Trophoblast cell (in vitro differentiated cells and primary cell): Measurements from ENCODE around the gene ROPN1B.

Source experiments
- DNase-seq, 2 donors: peaks; one replicate each; pipeline ENCODE4 v3.0.0-alpha.2; 2016
- H2AFZ ChIP-seq: 2 replicates; pipeline ENCODE4 v1.6.1; 2013; ENCODE audit warnings: low read length, moderate library complexity, mild to moderate bottlenecking; ENCODE audit not compliant: insufficient read depth, poor library complexity
- H2AK5ac ChIP-seq: 2 replicates; pipeline ENCODE4 v1.6.1; 2013; ENCODE audit warnings: mild to moderate bottlenecking, low read length
- H2BK120ac ChIP-seq: 2 replicates; pipeline ENCODE4 v1.6.1; 2013; ENCODE audit warnings: low read length, mild to moderate bottlenecking, moderate library complexity; ENCODE audit not compliant: insufficient read depth, poor library complexity
- H2BK12ac ChIP-seq: 2 replicates; pipeline ENCODE4 v1.6.1; 2013; ENCODE audit warnings: mild to moderate bottlenecking, low read length, moderate library complexity
- H2BK5ac ChIP-seq: 2 replicates; pipeline ENCODE4 v1.6.1; 2013; ENCODE audit warnings: low read length, low read depth, moderate library complexity, mild to moderate bottlenecking; ENCODE audit not compliant: poor library complexity
- H3K14ac ChIP-seq: 2 replicates; pipeline ENCODE4 v1.6.1; 2013; ENCODE audit warnings: mild to moderate bottlenecking, low read length
- H3K18ac ChIP-seq: 2 replicates; pipeline ENCODE4 v1.6.1; 2013; ENCODE audit warnings: mild to moderate bottlenecking, low read length
- H3K23ac ChIP-seq: 2 replicates; pipeline ENCODE4 v1.6.1; 2013; ENCODE audit warnings: low read length
- H3K27ac ChIP-seq: 2 replicates; pipeline ENCODE4 v1.5.1; 2013; ENCODE audit warnings: low read depth, mild to moderate bottlenecking, inconsistent platforms, low read length, moderate library complexity
- H3K27me3 ChIP-seq: 2 replicates; pipeline ENCODE4 v1.6.1; 2013; ENCODE audit warnings: inconsistent platforms, mild to moderate bottlenecking, low read length, moderate library complexity; ENCODE audit not compliant: insufficient read depth
- H3K36me3 ChIP-seq, 2 experiments: 1 replicate in 1 of 2; 2 replicates in 1 of 2; pipeline ENCODE4 v1.6.1; 2013; ENCODE audit warnings: low read length in 2 of 2, mild to moderate bottlenecking in 2 of 2, moderate library complexity in 1 of 2; ENCODE audit not compliant: insufficient read depth in 2 of 2, control insufficient read depth in 1 of 2
- H3K4ac ChIP-seq: 2 replicates; pipeline ENCODE4 v1.6.1; 2013; ENCODE audit warnings: low read depth, mild to moderate bottlenecking, low read length, moderate library complexity
- H3K4me1 ChIP-seq, 2 experiments: 1 replicate in 1 of 2; 2 replicates in 1 of 2; pipeline ENCODE4 v1.6.1; 2013; ENCODE audit warnings: low read length in 2 of 2, mild to moderate bottlenecking in 2 of 2, moderate library complexity in 1 of 2; ENCODE audit not compliant: insufficient read depth in 2 of 2, control insufficient read depth in 1 of 2
- H3K4me2 ChIP-seq: 2 replicates; pipeline ENCODE4 v1.6.1; 2013; ENCODE audit warnings: inconsistent platforms, mild to moderate bottlenecking, low read length, moderate library complexity
- H3K4me3 ChIP-seq: 2 replicates; pipeline ENCODE4 v1.5.1; 2013; ENCODE audit warnings: mild to moderate bottlenecking, low read depth, low read length, inconsistent platforms
- H3K79me1 ChIP-seq: one replicate; pipeline ENCODE4 v1.6.1; 2013; ENCODE audit warnings: low read length
- H3K79me2 ChIP-seq: 2 replicates; pipeline ENCODE4 v1.6.1; 2013; ENCODE audit warnings: low read length, mild to moderate bottlenecking; ENCODE audit not compliant: control insufficient read depth, insufficient read depth, poor library complexity
- H3K9ac ChIP-seq: 2 replicates; pipeline ENCODE4 v1.6.1; 2013; ENCODE audit warnings: mild to moderate bottlenecking, low read length
- H3K9me3 ChIP-seq: 2 replicates; pipeline ENCODE4 v1.6.1; 2013; ENCODE audit warnings: low read depth, mild to moderate bottlenecking, control low read depth, inconsistent platforms, low read length; ENCODE audit not compliant: insufficient read depth
- H4K12ac ChIP-seq: 2 replicates; pipeline ENCODE4 v1.6.1; 2013; ENCODE audit warnings: low read depth, mild to moderate bottlenecking, low read length, moderate library complexity
- H4K8ac ChIP-seq: 2 replicates; pipeline ENCODE4 v1.6.1; 2013; ENCODE audit warnings: low read depth, mild to moderate bottlenecking, low read length, moderate library complexity
- H4K91ac ChIP-seq: one replicate; pipeline ENCODE4 v1.6.1; 2013; ENCODE audit warnings: low read depth, mild to moderate bottlenecking, low read length, moderate library complexity
- WGBS: extraction: QIAGEN DNeasy Blood & Tissue Kit; methylation state at CpG from one replicate; pipeline ENCODE4 v1.1.7; 2013; ENCODE audit warnings: missing lambda C conversion rate; ENCODE audit not compliant: insufficient read length, insufficient coverage; ENCODE audit errors: extremely low coverage; 5-methylcytosine and 5-hydroxymethylcytosine counted together

The ROPN1B gene

DNA sequence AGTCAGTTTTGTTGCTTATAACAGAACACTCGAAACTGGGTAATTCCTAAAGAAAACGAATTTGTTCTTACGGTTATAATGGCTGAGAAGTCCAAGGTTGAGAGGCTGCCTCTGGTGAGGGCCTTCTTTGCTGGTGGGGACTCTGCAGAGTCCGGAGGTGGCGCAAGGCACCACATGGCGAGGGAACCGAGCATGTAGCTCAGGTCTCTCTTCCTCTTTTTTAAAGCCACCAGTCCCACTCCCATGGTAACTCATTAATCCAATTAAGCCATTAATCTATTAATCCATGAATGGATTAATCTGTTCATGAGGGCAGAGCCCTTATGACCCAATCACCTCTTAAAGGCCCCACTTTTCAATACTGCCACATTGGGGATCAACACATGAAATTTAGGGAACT, 50.0 kb downstream of the ROPN1B start:
- H4K91ac ChIP-seq = no peak overlapping the region
- no peak overlapping the region for H2BK12ac ChIP-seq
- H3K27me3 ChIP-seq = no peaks in the 10 kb centered on the region
- no peaks in the 10 kb centered on the region for H3K4me1 ChIP-seq
- no peak overlapping the region for H3K18ac ChIP-seq
- no peak for DNase-seq
- no peak overlapping the region for H3K4ac ChIP-seq
- H3K79me2 ChIP-seq = no peaks in the 10 kb centered on the region
- no peak overlapping the region for H3K23ac ChIP-seq
- H3K36me3 ChIP-seq = peaks cover 0 to 4% of the 10 kb centered on the region in 2 experiments
- H3K9me3 ChIP-seq = peaks cover 3% of the 10 kb centered on the region
- no peak overlapping the region for H3K27ac ChIP-seq
- no peak overlapping the region for H3K9ac ChIP-seq
- no peak overlapping the region for H3K4me3 ChIP-seq
- H2AFZ ChIP-seq = no peak overlapping the region
- no peak overlapping the region for H3K14ac ChIP-seq
- no peak overlapping the region for H2BK120ac ChIP-seq
- H4K8ac ChIP-seq = no peak overlapping the region
- no peak overlapping the region for H4K12ac ChIP-seq
- H2BK5ac ChIP-seq = no peak overlapping the region
- WGBS = no CpG with 5 or more reads among the region's 7 CpGs
- H2AK5ac ChIP-seq = no peak overlapping the region
- H3K4me2 ChIP-seq = no peak overlapping the region
- no peaks in the 10 kb centered on the region for H3K79me1 ChIP-seq

DNA sequence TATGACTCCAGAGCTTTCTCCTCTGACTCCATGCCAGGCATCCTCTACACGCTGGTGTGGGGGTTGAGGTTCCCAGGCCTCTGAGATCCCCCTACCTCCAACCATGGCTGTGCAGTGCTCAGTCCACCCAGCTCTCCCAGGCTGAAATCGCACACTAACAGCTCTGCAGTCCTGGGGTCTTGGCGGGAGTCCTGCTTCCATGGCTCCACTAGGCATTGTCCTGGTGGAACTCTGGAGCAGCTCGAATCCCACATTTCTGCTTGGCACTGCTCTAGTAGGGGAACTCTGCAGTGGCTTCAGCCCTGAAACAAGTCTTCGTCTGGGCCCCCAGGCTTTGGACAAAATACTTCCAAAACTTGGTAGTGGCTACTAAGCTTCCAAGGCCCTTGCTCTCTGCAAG, 50.7 kb downstream of the ROPN1B start:
- Histone ChIP-seq H3K36me3 (peaks cover 0 to 7% of the 10 kb centered on the region in 2 experiments), H3K23ac (no peak overlapping the region), H3K79me1 (no peaks in the 10 kb centered on the region), H3K4me1 (no peaks in the 10 kb centered on the region), H3K9me3 (peaks cover 3% of the 10 kb centered on the region), H4K8ac (no peak overlapping the region), H2BK5ac (no peak overlapping the region), H3K79me2 (no peaks in the 10 kb centered on the region), H3K27ac (no peak overlapping the region), H3K4ac (no peak overlapping the region), H3K4me2 (no peak overlapping the region), H2AK5ac (no peak overlapping the region), H3K14ac (no peak overlapping the region), H4K91ac (no peak overlapping the region), H2AFZ (no peak overlapping the region), H3K9ac (no peak overlapping the region), H3K27me3 (no peaks in the 10 kb centered on the region), H2BK12ac (no peak overlapping the region), H3K18ac (no peak overlapping the region), H3K4me3 (no peak overlapping the region), H4K12ac (no peak overlapping the region), H2BK120ac (no peak overlapping the region)
- no peak for DNase-seq
- WGBS = no CpG with 5 or more reads among the region's 5 CpGs

DNA sequence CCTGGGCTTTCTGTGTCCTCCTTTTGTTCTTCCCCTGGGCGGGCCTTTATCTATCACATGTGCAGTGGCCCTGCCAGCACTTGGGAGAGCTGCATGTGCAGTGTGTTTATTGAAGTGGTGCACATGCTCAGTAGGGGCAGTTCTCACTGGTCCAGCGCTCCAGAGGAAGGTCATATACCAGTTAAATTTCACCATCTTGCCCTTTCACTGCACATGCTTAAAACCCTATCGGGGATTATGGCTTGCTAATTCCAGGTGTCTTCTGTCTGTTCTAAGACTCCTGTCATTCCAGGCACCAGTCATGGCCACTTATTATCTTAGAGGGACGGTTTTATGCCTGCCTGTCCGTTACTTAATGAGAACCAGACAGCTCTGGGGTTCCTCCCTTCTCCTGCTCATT, 52.2 kb downstream of the ROPN1B start:
- no peaks in the 10 kb centered on the region for H3K79me2 ChIP-seq
- H3K9me3 ChIP-seq = peaks cover 3% of the 10 kb centered on the region
- H2AK5ac ChIP-seq = no peak overlapping the region
- H3K4ac ChIP-seq = no peak overlapping the region
- H3K9ac ChIP-seq = no peak overlapping the region
- H2BK5ac ChIP-seq = no peak overlapping the region
- no peak overlapping the region for H3K23ac ChIP-seq
- no peaks in the 10 kb centered on the region for H3K4me1 ChIP-seq
- H2BK12ac ChIP-seq = no peak overlapping the region
- H3K36me3 ChIP-seq = peaks cover 0 to 13% of the 10 kb centered on the region in 2 experiments
- no peak for DNase-seq
- H3K4me2 ChIP-seq = no peak overlapping the region
- H3K27me3 ChIP-seq = no peaks in the 10 kb centered on the region
- H3K79me1 ChIP-seq = no peaks in the 10 kb centered on the region
- no peak overlapping the region for H2AFZ ChIP-seq
- H3K27ac ChIP-seq = no peak overlapping the region
- no peak overlapping the region for H4K8ac ChIP-seq
- H3K14ac ChIP-seq = no peak overlapping the region
- no peak overlapping the region for H2BK120ac ChIP-seq
- H3K18ac ChIP-seq = no peak overlapping the region
- H3K4me3 ChIP-seq = no peak overlapping the region
- no peak overlapping the region for H4K91ac ChIP-seq
- H4K12ac ChIP-seq = no peak overlapping the region
- WGBS = no CpG with 5 or more reads among the region's 5 CpGs

DNA sequence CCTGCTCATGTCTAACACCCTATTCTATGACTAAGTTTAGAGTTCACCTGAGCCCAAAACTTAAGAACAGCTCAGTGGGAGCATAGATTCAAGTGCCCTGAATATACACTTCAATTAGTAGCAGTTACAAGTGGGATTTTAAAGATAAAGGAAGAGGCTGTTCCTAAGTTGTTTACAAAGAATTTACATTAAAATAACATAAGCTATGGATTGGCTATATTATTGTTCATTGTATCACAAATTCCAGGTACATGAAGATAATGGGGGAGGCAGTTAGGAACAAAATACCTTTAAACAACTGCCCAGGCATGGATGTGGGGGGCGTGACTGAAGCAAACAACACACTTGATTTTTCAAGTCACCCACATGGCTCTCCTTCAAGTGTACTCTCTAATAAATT, 52.7 kb downstream of the ROPN1B start:
- Histone ChIP-seq H3K9me3 (peaks cover 6% of the 10 kb centered on the region), H3K79me1 (no peaks in the 10 kb centered on the region), H3K79me2 (no peaks in the 10 kb centered on the region), H3K36me3 (peaks cover 0 to 13% of the 10 kb centered on the region in 2 experiments), H4K12ac (no peak overlapping the region), H3K4me2 (no peak overlapping the region), H3K18ac (no peak overlapping the region), H3K14ac (no peak overlapping the region), H4K8ac (no peak overlapping the region), H3K4me3 (no peak overlapping the region), H2BK12ac (no peak overlapping the region), H2BK120ac (no peak overlapping the region), H3K4ac (no peak overlapping the region), H3K9ac (no peak overlapping the region), H2AFZ (no peak overlapping the region), H2BK5ac (no peak overlapping the region), H4K91ac (no peak overlapping the region), H3K4me1 (no peaks in the 10 kb centered on the region), H3K27me3 (no peaks in the 10 kb centered on the region), H3K23ac (no peak overlapping the region), H2AK5ac (no peak overlapping the region), H3K27ac (no peak overlapping the region)
- no CpG with 5 or more reads among the region's 1 CpG for WGBS
- no peak for DNase-seq
